SW 1271 (cell line): ENCODE measurements around the gene CLEC18C.
"Not testable (repeated sequence)": the region's sequence is repeated elsewhere in the genome, so short reads cannot be mapped to it uniquely, and the experiment has no call there.

Experiments
- DNase-seq, 2 experiments: peaks; one replicate each; lab custom pipeline; 2025; lab: John Stamatoyannopoulos, UW

The CLEC18C gene

GRCh38 chr16:70173212-70173837, at the start of gene CLEC18C:
Gene CLEC18C, plus strand, starts transcription at chr16:70173787. Its CDS starts 492 bp downstream, at chr16:70174279.
- not testable (repeated sequence) for DNase-seq

- DNase-seq, result not testable (repeated sequence)
Measured at GRCh38 chr16:70123822-70124221, 49.8 kb upstream of the CLEC18C start.

GRCh38 chr16:70126226-70126625, 47.4 kb upstream of the CLEC18C start:
- not testable (repeated sequence) for DNase-seq

DNA sequence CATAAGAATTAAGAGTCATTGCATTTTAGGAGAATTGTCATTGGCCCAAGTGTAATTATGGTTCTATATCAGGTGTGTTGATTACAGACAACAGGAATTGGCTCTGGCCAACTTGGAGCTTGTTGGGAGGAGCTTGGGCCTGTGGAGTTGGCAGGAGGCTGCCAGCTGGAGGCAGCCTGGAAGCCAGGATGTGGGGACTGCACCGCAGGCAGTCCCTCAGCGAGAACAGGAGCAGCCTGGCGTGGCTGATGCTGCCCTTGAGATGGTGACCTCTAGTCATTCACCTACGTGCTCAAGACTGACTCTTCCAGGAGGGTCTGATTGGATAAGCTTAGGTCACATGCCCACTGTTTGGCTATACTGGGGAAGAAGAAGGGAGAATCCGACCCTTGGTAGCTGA, 45.9 kb upstream of the CLEC18C start:
- DNase-seq, result not testable (repeated sequence)

GRCh38 chr16:70128844-70129243, 44.7 kb upstream of the CLEC18C start:
- not testable (repeated sequence) for DNase-seq

DNA sequence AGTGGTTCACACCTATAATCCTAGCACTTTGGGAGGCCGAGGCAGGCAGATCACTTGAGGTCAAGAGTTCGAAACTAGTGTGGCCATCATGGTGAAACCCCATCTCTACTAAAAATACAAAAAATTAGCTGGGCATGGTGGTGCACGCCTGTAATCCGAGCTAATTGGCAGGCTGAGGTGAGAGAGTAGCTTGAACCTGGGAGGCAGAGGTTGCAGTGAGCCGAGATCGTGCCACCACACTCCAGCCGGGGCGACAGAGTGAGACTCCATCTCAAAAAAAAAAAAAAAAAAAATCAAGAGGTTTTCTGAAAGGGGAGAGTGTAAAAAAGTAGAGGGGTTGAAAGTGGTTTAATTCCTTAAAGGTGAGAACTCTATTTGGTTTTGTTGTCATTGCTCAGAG, 37.8 kb upstream of the CLEC18C start:
- not testable (repeated sequence) for DNase-seq

- not testable (repeated sequence) for DNase-seq
Measured at GRCh38 chr16:70136595-70136994, 37.0 kb upstream of the CLEC18C start.

- not testable (repeated sequence) for DNase-seq
Measured at GRCh38 chr16:70142739-70143138, 30.8 kb upstream of the CLEC18C start.

GRCh38 chr16:70143231-70143895, 30.2 kb upstream of the CLEC18C start:
- DNase-seq, result not testable (repeated sequence)

DNA sequence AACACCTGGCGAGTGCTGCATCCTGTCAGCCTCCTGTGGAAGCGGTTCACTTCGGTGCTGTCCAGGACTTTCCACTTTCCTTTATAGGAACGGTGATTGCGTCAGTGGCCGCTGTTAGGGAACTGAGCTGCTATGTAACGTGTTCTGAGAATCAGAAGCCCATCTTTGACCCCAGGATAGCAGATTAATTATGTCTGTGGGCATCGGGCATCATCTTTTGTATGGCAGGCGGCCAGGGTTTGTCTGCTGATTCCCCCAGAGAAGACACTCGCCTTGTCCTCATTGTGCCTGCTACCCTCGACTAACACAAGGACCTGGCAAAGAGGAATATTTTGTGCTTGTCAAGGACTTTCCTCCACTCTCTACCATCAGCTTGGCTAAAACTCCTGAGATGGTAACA, 25.7 kb upstream of the CLEC18C start:
- not testable (repeated sequence) for DNase-seq

DNA sequence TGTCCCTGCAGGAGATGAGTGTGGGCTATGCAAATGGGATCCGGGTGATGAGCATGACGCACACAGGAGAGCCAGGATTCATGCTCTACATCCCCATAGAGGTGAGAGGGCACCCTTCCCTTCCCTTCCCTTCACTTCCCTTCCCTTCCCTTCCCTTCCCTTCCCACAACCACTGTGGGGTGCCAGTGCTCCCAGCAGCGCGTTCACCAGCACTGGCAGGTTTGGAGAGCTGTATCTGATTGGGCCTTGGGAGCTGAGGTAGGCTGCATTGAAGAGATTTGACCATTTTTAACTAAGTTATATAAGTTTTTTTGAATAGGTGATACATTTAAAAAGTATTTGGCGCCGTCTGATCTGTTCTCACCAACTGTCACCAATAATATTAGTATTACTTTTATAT, 25.1 kb upstream of the CLEC18C start:
- not testable (repeated sequence) for DNase-seq

DNA sequence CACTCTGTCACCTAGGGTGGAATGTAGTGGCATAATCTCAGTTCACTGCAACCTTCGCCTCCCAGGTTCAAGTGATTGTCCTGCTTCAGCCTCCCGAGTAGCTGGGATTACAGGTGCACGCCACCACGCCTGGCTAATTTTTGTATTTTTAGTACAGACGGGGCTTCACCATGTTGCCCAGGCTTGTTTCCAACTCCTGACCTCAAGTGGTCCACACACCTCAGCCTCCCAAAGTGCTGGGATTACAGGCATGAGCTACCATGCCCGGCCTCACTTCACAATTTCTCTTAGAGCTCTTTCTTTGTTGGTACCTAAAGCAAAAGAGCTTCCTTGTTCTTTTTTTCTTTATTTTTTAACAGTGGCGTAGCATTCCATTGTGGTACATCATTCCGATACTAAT, 24.3 kb upstream of the CLEC18C start:
- DNase-seq, result not testable (repeated sequence)

GRCh38 chr16:70151391-70151790, 22.2 kb upstream of the CLEC18C start:
- no peak for DNase-seq

DNA sequence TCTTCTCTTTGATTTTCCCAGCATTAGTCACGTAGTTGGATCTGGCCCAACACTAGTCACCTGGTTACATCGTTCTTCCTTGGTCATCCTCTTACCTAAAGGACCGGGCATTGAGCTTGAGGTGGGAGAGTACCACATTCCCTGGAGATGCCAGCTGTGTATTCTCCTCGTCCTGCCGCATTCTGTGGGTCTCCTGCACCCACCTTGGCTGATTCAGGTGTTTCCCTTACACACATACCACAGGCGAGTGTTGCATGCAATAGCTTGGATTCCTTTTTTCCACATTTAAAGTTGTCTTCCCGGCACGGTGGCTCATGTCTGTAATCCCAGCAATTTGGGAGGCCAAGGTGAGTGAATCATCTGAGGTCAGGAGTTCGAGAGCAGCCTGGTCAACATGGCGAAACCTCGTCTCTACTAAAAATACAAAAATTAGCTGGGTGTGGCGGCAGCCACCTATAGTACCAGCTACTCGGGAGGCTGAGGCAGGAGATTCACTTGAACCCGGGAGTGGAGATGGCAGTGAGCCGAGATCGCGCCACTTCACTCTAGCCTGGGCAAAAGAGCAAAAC, 21.6 kb upstream of the CLEC18C start:
- DNase-seq, result no peak

DNA sequence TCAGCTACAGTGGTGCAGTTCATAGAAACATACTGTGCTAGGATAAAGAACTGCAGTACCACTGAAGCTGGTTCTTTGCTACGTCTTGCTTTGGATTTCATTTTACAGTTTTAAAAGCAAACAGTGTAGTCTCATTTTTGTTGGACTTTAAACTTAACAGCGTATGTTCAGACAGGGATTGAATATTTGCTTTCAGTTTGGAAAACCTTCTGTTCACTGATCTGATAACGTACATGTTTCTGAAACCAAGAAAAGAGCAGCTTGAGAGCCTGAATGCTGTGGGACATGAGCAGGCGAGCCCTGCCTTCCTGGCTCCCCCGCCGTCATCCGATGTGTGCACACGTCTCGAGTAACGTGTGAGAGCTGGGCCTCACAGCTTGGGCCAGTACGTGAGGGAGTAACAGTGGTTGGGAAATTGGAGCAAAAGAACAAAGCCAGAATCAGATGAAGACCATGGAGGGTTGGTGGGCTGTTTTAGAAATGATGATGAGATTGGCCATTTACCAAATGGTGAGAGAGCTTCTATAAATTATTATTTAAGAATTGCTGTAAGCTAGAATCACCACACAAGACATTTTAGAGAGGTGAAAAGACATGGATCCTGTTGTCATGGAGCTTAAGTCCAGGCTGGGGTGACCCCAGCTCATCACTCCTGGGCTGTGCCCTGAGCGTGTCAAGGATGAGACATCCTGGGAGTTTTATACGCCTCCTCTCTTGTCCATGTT, 20.8 kb upstream of the CLEC18C start:
- DNase-seq, result no peak

- not testable (repeated sequence) for DNase-seq
Measured at GRCh38 chr16:70154736-70155135, 18.9 kb upstream of the CLEC18C start.

- no peak for DNase-seq
Measured at GRCh38 chr16:70156207-70156978, 17.2 kb upstream of the CLEC18C start.

- DNase-seq, result no peak
Measured at GRCh38 chr16:70157105-70157476, 16.5 kb upstream of the CLEC18C start.

DNA sequence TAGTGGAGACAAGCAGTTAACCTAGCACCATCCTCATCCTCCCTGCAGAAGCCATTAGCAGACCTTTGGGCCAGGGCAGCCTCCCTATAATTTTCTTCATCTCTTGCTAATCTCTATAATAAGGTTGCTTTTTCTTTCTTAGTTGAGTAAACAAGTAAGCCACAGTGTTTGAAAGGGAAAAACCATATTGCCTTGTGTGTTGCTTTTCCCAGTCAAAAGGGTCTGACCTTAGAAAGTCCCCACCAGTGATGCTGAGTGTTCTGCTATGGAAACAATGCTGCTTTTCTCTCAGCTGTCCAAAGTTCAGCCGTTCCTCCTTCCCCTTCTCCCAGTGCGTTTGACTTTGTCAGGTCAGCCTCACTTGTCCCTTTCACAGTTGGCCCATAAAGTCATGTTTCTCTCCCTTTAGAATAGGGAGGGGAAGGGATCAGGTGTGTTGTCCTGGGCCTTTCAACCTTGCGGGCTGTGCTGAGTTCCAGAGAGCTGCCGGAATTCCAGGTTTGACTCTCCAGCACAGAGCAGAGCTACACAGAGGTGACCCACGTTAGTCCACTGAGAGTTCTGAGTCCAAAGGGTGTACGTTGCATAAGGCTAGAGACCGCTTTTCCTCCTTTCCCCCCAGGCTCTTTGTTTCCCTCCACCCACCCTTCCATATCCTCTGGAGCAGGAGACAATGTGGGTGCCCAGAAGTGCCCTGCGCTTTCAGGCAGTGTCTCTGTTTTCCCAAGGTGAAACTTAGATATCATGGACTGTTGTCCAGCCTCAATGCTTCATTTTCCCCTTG, 15.9 kb upstream of the CLEC18C start:
- no peak for DNase-seq

GRCh38 chr16:70158261-70158939, 15.2 kb upstream of the CLEC18C start:
- no peak for DNase-seq
